Endothelial cell of umbilical vein (primary cell): ENCODE results near the gene AP1G1.

Experiments
- EZH2 ChIP-seq: IDR thresholded peaks from 2 replicates; pipeline ENCODE4 v1.6.1; 2012; ENCODE audit warnings: borderline replicate concordance, low read depth, mild to moderate bottlenecking, moderate library complexity, low read length, inconsistent platforms; ENCODE audit not compliant: severe bottlenecking
- GATA2 ChIP-seq: IDR thresholded peaks from 2 replicates; pipeline ENCODE4 v1.7.0; 2011; ENCODE audit warnings: low read depth, mild to moderate bottlenecking, moderate library complexity, mixed read lengths, low read length; ENCODE audit not compliant: insufficient read length, insufficient read depth
- POLR2A ChIP-seq: IDR thresholded peaks from 2 replicates; pipeline ENCODE4 v1.6.1; 2012; ENCODE audit warnings: low read depth, mild to moderate bottlenecking, control low read depth, low read length
- POLR2AphosphoS5 ChIP-seq: IDR thresholded peaks from 2 replicates; pipeline ENCODE4 v1.6.1; 2012; ENCODE audit warnings: low read depth, mild to moderate bottlenecking, control low read depth, low read length, moderate library complexity; ENCODE audit not compliant: insufficient read depth
- TF ChIP-seq, protein P1 (sequence below), 2 donors: IDR thresholded peaks; 1 replicate in 1 of 2; 2 replicates in 1 of 2; pipeline ENCODE4 v1.5.1; 2011; ENCODE audit warnings: low read length in 2 of 2, mild to moderate bottlenecking in 2 of 2, moderate library complexity in 2 of 2, control low read depth in 1 of 2, inconsistent platforms in 1 of 2, low read depth in 1 of 2; ENCODE audit not compliant: insufficient read depth in 1 of 2; ENCODE audit errors: extremely low read depth in 1 of 2

DNA sequence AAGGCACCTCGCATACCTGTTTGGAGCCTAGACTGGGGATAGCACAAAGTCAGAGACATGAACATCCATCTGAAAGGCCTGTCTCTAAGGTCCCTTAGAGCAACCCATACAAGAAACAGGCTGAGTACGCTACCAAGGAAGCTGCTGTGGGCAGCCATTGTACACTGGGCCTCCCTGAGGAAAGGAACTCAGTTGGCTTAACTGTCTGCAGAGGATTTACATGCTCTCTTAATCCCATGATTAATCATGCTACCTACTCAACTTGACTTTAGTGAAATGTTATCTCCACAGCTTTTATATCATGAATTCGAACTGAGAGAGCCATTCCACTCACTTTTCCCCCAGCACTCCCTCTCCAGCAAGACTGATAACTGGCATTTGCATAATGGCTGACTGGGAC lies 110.1 kb downstream of the AP1G1 start:
- TF ChIP-seq, protein P1, sequence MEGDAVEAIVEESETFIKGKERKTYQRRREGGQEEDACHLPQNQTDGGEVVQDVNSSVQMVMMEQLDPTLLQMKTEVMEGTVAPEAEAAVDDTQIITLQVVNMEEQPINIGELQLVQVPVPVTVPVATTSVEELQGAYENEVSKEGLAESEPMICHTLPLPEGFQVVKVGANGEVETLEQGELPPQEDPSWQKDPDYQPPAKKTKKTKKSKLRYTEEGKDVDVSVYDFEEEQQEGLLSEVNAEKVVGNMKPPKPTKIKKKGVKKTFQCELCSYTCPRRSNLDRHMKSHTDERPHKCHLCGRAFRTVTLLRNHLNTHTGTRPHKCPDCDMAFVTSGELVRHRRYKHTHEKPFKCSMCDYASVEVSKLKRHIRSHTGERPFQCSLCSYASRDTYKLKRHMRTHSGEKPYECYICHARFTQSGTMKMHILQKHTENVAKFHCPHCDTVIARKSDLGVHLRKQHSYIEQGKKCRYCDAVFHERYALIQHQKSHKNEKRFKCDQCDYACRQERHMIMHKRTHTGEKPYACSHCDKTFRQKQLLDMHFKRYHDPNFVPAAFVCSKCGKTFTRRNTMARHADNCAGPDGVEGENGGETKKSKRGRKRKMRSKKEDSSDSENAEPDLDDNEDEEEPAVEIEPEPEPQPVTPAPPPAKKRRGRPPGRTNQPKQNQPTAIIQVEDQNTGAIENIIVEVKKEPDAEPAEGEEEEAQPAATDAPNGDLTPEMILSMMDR (IDR thresholded peaks at IDR 0.05; ENCODE audit: extremely low read depth in 1 of 2, insufficient read depth in 1 of 2, low read depth in 1 of 2, low read length in 2 of 2) = no peak
- TF ChIP-seq POLR2AphosphoS5 (no peak), GATA2 (no peak), POLR2A (no peak), EZH2 (no peak)
